SK-N-SH (cell line): ENCODE results near the gene RAPH1.

Source experiments
- FOXJ3 ChIP-seq: sonication (generic); formaldehyde crosslinking; IDR thresholded peaks from 2 replicates; pipeline ENCODE4 v1.5.1; 2020; ENCODE audit warnings: mild to moderate bottlenecking, missing genetic modification reagents
- TF ChIP-seq, protein P1 (sequence below): fragments of 200-600 bp; sonication (generic); IDR thresholded peaks from 2 replicates; pipeline ENCODE4 v1.6.1; 2017; ENCODE audit warnings: antibody characterized with exemption, mild to moderate bottlenecking, moderate library complexity

- TF ChIP-seq FOXJ3, result no peak
- TF ChIP-seq, protein P1, sequence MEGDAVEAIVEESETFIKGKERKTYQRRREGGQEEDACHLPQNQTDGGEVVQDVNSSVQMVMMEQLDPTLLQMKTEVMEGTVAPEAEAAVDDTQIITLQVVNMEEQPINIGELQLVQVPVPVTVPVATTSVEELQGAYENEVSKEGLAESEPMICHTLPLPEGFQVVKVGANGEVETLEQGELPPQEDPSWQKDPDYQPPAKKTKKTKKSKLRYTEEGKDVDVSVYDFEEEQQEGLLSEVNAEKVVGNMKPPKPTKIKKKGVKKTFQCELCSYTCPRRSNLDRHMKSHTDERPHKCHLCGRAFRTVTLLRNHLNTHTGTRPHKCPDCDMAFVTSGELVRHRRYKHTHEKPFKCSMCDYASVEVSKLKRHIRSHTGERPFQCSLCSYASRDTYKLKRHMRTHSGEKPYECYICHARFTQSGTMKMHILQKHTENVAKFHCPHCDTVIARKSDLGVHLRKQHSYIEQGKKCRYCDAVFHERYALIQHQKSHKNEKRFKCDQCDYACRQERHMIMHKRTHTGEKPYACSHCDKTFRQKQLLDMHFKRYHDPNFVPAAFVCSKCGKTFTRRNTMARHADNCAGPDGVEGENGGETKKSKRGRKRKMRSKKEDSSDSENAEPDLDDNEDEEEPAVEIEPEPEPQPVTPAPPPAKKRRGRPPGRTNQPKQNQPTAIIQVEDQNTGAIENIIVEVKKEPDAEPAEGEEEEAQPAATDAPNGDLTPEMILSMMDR, result no peak
Observed at GRCh38 chr2:203562268-203562667, 27.2 kb upstream of the RAPH1 start.
